Measurements from ENCODE around the gene GUCY1A1. TPM values are rescaled to one million over a fixed set of nuclear protein-coding genes. Genes with fewer than 3 reads are reported as not detected.

Gene GUCY1A1
- total RNA-seq, 2 donors from 2014 or later, result 7.6 to 20.0 TPM

- H3K27ac ChIP-seq, result no peak overlapping the region
- no peaks in the 10 kb centered on the region for H3K9me3 ChIP-seq
- WGBS, 2 donors, result 57 to 71% methylated on average over 3 of the region's 3 CpGs
- ATAC-seq (no peak), DNase-seq (no peak)
- TF ChIP-seq POLR2A (IDR thresholded peaks at IDR 0.05) (no peak), CTCF (IDR thresholded peaks at IDR 0.05) (no peak)
- H3K4me1 ChIP-seq, result no peaks in the 10 kb centered on the region
- H3K36me3 ChIP-seq (replicated peaks in 1 of 2; ENCODE audit: insufficient read depth in 1 of 2, low read depth in 2 of 2), result no peaks in the 10 kb centered on the region
- no peak overlapping the region for H3K4me3 ChIP-seq
- intact Hi-C loops (cut with DNase I), result no loop called here
- H3K27me3 ChIP-seq, result no peaks in the 10 kb centered on the region
These were observed 58.1 kb downstream of the GUCY1A1 start for GRCh38 chr4:155724731-155725130.

GRCh38 chr4:155734065-155734464 lies 67.4 kb downstream of the GUCY1A1 start:
- H3K27me3 ChIP-seq, result no peaks in the 10 kb centered on the region
- ATAC-seq (no peak), DNase-seq (no peak)
- H3K4me3 ChIP-seq, result no peak overlapping the region
- H3K4me1 ChIP-seq, result no peaks in the 10 kb centered on the region
- no peaks in the 10 kb centered on the region for H3K9me3 ChIP-seq
- intact Hi-C loops (cut with DNase I), result no loop called here
- H3K36me3 ChIP-seq (replicated peaks in 1 of 2; ENCODE audit: insufficient read depth in 1 of 2, low read depth in 2 of 2), result no peaks in the 10 kb centered on the region
- 73 to 82% methylated on average over 3 of the region's 3 CpGs for WGBS, 2 donors
- no peak overlapping the region for H3K27ac ChIP-seq
- TF ChIP-seq POLR2A (IDR thresholded peaks at IDR 0.05), result no peak
- no peak for TF ChIP-seq CTCF (IDR thresholded peaks at IDR 0.05)

GRCh38 chr4:155734951-155735350 lies 68.3 kb downstream of the GUCY1A1 start:
- 83 to 91% methylated on average over 1 of the region's 1 CpG for WGBS, 2 donors
- H3K36me3 ChIP-seq (replicated peaks in 1 of 2; ENCODE audit: insufficient read depth in 1 of 2, low read depth in 2 of 2), result no peaks in the 10 kb centered on the region
- TF ChIP-seq POLR2A (IDR thresholded peaks at IDR 0.05) (no peak), CTCF (IDR thresholded peaks at IDR 0.05) (no peak)
- no peak overlapping the region for H3K27ac ChIP-seq
- H3K4me1 ChIP-seq, result no peaks in the 10 kb centered on the region
- no peak for ATAC-seq
- H3K4me3 ChIP-seq, result no peak overlapping the region
- H3K9me3 ChIP-seq, result no peaks in the 10 kb centered on the region
- no peak for DNase-seq
- intact Hi-C loops (cut with DNase I), result no loop called here
- H3K27me3 ChIP-seq, result no peaks in the 10 kb centered on the region

GRCh38 chr4:155735496-155735895 lies 68.8 kb downstream of the GUCY1A1 start:
- intact Hi-C loops (cut with DNase I), result no loop called here
- Histone ChIP-seq H3K27ac (no peak overlapping the region), H3K4me1 (no peaks in the 10 kb centered on the region), H3K36me3 (replicated peaks in 1 of 2; ENCODE audit: insufficient read depth in 1 of 2, low read depth in 2 of 2) (no peaks in the 10 kb centered on the region), H3K27me3 (no peaks in the 10 kb centered on the region), H3K9me3 (no peaks in the 10 kb centered on the region), H3K4me3 (no peak overlapping the region)
- TF ChIP-seq CTCF (IDR thresholded peaks at IDR 0.05), result no peak
- no peak for TF ChIP-seq POLR2A (IDR thresholded peaks at IDR 0.05)
- DNase-seq (no peak), ATAC-seq (no peak)

- TF ChIP-seq POLR2A (IDR thresholded peaks at IDR 0.05) (no peak), CTCF (IDR thresholded peaks at IDR 0.05) (no peak)
- ATAC-seq, result no peak
- WGBS, 2 donors, result 90 to 94% methylated on average over 2 of the region's 2 CpGs
These were observed 71.9 kb downstream of the GUCY1A1 start for GRCh38 chr4:155738548-155738947.

More at GRCh38 chr4:155738548-155738947, 71.9 kb downstream of the GUCY1A1 start:
- Histone ChIP-seq H3K4me1 (no peaks in the 10 kb centered on the region), H3K9me3 (no peaks in the 10 kb centered on the region), H3K4me3 (no peak overlapping the region), H3K27me3 (no peaks in the 10 kb centered on the region), H3K36me3 (replicated peaks in 1 of 2; ENCODE audit: insufficient read depth in 1 of 2, low read depth in 2 of 2) (no peaks in the 10 kb centered on the region), H3K27ac (no peak overlapping the region)
- intact Hi-C loops (cut with DNase I), result no loop called here
- no peak for DNase-seq
